MM.1S (cell line): ENCODE results near the gene GNB1.

Experiments used
- DNase-seq: peaks from one replicate; pipeline ENCODE4 v3.0.0-alpha.2; 2015
- H2AFZ ChIP-seq: fragments of 300-600 bp; sonication (generic); 2 replicates; pipeline ENCODE4 v1.6.0; 2016; ENCODE audit warnings: antibody characterized with exemption, low read length
- H3F3A ChIP-seq: fragments of 300-600 bp; sonication (generic); 2 replicates; pipeline ENCODE4 v1.6.1; 2016; ENCODE audit warnings: mild to moderate bottlenecking, antibody characterized with exemption, low read length, moderate library complexity, mixed read lengths; ENCODE audit not compliant: insufficient read depth
- H3K27ac ChIP-seq: fragments of 300-600 bp; sonication (generic); 2 replicates; pipeline ENCODE4 v1.5.1; 2016; ENCODE audit warnings: mild to moderate bottlenecking, low read length
- H3K27me3 ChIP-seq: fragments of 300-600 bp; sonication (generic); replicated peaks from 2 replicates; pipeline ENCODE4 v1.6.0; 2016; ENCODE audit warnings: low read length; ENCODE audit not compliant: insufficient read depth
- H3K36me3 ChIP-seq: fragments of 300-600 bp; sonication (generic); replicated peaks from 2 replicates; pipeline ENCODE4 v1.6.1; 2016; ENCODE audit warnings: mild to moderate bottlenecking, low read length, mixed read lengths; ENCODE audit not compliant: insufficient read depth
- H3K4me1 ChIP-seq: fragments of 300-600 bp; sonication (generic); 2 replicates; pipeline ENCODE4 v1.6.1; 2016; ENCODE audit warnings: low read length, mixed read lengths
- H3K4me2 ChIP-seq: fragments of 300-600 bp; sonication (generic); 2 replicates; pipeline ENCODE4 v1.6.0; 2016; ENCODE audit warnings: low read depth, low read length
- H3K4me3 ChIP-seq: fragments of 300-600 bp; sonication (generic); 2 replicates; pipeline ENCODE4 v1.5.1; 2016; ENCODE audit warnings: low read length, mixed read lengths
- H3K79me2 ChIP-seq: fragments of 300-600 bp; sonication (generic); 2 replicates; pipeline ENCODE4 v1.6.1; 2016; ENCODE audit warnings: mixed run types, low read length, mixed read lengths
- H3K9ac ChIP-seq: fragments of 300-600 bp; sonication (generic); 2 replicates; pipeline ENCODE4 v1.6.1; 2016; ENCODE audit warnings: low read length, mixed read lengths
- H3K9me2 ChIP-seq: fragments of 300-600 bp; sonication (generic); replicated peaks from 2 replicates; pipeline ENCODE4 v1.6.1; 2016; ENCODE audit warnings: mild to moderate bottlenecking, low read length, mixed read lengths; ENCODE audit not compliant: insufficient read depth
- H3K9me3 ChIP-seq: fragments of 300-600 bp; sonication (generic); replicated peaks from 2 replicates; pipeline ENCODE4 v1.6.1; 2016; ENCODE audit warnings: mild to moderate bottlenecking, low read length, mixed read lengths; ENCODE audit not compliant: insufficient read depth
- H4K20me1 ChIP-seq: fragments of 300-600 bp; sonication (generic); 2 replicates; pipeline ENCODE4 v1.6.1; 2016; ENCODE audit warnings: mild to moderate bottlenecking, low read length, moderate library complexity, mixed read lengths; ENCODE audit not compliant: insufficient read depth
- EZH2 ChIP-seq: fragments of 300-600 bp; sonication (generic); optimal IDR thresholded peaks from 2 replicates; pipeline ENCODE3; 2017; ENCODE audit warnings: low read depth, mild to moderate bottlenecking, antibody characterized with exemption, low read length, mixed read lengths
- EZH2phosphoT487 ChIP-seq: fragments of 300-600 bp; sonication (generic); IDR thresholded peaks from 2 replicates; pipeline ENCODE4 v1.6.1; 2018; ENCODE audit warnings: antibody characterized with exemption, low read length
- TF ChIP-seq, protein P1 (sequence below): fragments of 300-600 bp; sonication (generic); IDR thresholded peaks from 2 replicates; pipeline ENCODE4 v1.5.1; 2016; ENCODE audit warnings: antibody characterized with exemption, low read length, mixed read lengths

The GNB1 gene

DNA sequence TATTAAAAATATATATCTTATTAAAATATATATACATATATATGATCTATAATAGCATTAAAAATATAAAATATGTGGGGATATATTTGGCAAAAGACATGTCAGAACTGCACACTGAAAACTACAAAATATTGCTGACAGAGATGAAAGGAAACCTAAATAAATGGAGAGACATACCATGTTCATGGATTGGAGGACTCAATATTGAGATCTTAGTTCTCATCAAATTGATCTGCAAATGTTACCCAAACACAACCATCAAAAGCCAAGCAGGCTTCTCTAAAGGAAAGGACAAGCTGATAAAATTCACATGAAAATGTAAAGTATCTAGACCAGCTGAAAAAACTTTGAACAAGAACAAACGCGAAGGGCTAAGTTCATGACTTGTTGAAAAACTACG, 119.8 kb downstream of the GNB1 start:
- no peak overlapping the region for H2AFZ ChIP-seq
- no peaks in the 10 kb centered on the region for H3K9me3 ChIP-seq
- no peak overlapping the region for H3K4me2 ChIP-seq
- H4K20me1 ChIP-seq, result 0 out of 2 replicates have a peak, but pooled peaks cover 6% of the 10 kb centered on the region
- H3K27me3 ChIP-seq, result no peaks in the 10 kb centered on the region
- no peak for DNase-seq
- peaks cover 98% of the 10 kb centered on the region for H3K79me2 ChIP-seq
- H3K9ac ChIP-seq, result no peak overlapping the region
- no peaks in the 10 kb centered on the region for H3F3A ChIP-seq
- H3K9me2 ChIP-seq, result no peaks in the 10 kb centered on the region
- H3K4me3 ChIP-seq, result no peak overlapping the region
- no peak overlapping the region for H3K27ac ChIP-seq
- H3K4me1 ChIP-seq, result peaks cover 9% of the 10 kb centered on the region
- H3K36me3 ChIP-seq, result no peaks in the 10 kb centered on the region; the same call in none of the 2 replicates
- TF ChIP-seq EZH2phosphoT487 (no peak), EZH2 (no peak)
- TF ChIP-seq, protein P1, sequence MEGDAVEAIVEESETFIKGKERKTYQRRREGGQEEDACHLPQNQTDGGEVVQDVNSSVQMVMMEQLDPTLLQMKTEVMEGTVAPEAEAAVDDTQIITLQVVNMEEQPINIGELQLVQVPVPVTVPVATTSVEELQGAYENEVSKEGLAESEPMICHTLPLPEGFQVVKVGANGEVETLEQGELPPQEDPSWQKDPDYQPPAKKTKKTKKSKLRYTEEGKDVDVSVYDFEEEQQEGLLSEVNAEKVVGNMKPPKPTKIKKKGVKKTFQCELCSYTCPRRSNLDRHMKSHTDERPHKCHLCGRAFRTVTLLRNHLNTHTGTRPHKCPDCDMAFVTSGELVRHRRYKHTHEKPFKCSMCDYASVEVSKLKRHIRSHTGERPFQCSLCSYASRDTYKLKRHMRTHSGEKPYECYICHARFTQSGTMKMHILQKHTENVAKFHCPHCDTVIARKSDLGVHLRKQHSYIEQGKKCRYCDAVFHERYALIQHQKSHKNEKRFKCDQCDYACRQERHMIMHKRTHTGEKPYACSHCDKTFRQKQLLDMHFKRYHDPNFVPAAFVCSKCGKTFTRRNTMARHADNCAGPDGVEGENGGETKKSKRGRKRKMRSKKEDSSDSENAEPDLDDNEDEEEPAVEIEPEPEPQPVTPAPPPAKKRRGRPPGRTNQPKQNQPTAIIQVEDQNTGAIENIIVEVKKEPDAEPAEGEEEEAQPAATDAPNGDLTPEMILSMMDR, result no peak

DNA sequence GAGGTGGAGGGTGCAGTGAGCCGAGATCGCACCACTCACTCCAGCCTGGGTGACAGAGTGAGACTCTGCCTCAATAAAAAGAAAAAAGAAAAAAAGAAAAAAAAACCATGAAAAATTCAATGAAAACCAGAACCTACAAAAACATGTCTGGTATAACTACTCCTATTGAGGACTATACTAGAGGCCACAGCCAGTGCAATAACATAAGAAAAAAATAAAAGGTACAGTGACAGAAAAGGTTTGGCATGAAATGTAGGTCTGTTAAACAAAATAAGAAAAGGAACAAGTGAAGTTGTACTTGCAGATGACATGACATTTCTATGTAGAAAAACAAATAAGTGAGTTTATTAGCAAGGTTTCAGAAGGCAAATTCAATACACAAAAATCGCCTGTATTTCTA, 120.8 kb downstream of the GNB1 start:
- H3K9me3 ChIP-seq, result no peaks in the 10 kb centered on the region
- no peak overlapping the region for H3K9ac ChIP-seq
- H3K27ac ChIP-seq, result no peak overlapping the region
- H3K4me1 ChIP-seq, result no peaks in the 10 kb centered on the region
- peaks cover 98% of the 10 kb centered on the region for H3K79me2 ChIP-seq
- H4K20me1 ChIP-seq, result no peaks in the 10 kb centered on the region
- no peak overlapping the region for H2AFZ ChIP-seq
- no peak overlapping the region for H3K4me2 ChIP-seq
- no peaks in the 10 kb centered on the region for H3K9me2 ChIP-seq
- no peak for TF ChIP-seq EZH2
- TF ChIP-seq EZH2phosphoT487, result no peak
- TF ChIP-seq, protein P1, result no peak
- DNase-seq, result no peak
- no peaks in the 10 kb centered on the region for H3F3A ChIP-seq
- no peaks in the 10 kb centered on the region for H3K27me3 ChIP-seq
- H3K36me3 ChIP-seq, result no peaks in the 10 kb centered on the region; the same call in none of the 2 replicates
- H3K4me3 ChIP-seq, result no peak overlapping the region

DNA sequence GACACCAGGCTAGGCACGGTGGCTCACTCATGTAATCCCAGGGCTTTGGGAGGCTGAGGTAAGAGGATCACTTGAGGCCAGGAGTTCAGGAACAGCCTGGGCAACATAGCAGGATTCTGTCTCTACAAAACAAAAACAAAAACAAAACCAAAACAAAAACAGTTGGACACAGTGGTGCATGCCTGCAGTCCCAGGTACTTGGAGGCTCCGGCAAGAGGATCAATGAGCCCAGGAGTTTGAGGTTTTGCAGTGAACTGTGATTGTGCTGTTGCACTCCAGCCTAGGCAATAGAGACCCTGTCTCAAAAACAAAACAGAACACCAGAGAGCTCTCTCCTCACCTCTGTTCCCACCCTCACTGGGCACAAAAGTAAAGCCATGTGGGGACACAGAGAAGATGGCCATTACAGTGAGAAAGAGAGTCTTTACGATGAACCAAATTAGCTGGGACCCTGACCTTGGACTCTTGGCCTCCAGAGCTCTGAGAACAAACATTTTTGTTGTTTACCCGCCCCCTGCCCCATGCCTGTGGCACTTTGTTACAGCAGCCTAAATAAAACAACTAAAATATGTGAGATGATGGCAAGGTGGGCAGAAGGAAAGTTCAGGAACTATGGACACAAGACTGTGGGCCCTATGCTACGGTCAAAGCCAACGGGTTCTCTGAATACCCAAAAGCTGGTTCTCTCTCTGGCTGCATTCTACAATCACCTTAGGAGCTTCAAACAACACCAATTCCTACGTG, 122.5 kb downstream of the GNB1 start:
- Histone ChIP-seq H3K79me2 (peaks cover 98% of the 10 kb centered on the region), H3F3A (no peaks in the 10 kb centered on the region), H2AFZ (no peak overlapping the region), H3K27ac (no peak overlapping the region), H3K9me2 (no peaks in the 10 kb centered on the region), H3K4me2 (no peak overlapping the region), H3K9ac (no peak overlapping the region), H4K20me1 (no peaks in the 10 kb centered on the region), H3K4me3 (no peak overlapping the region), H3K4me1 (no peaks in the 10 kb centered on the region), H3K36me3 (no peaks in the 10 kb centered on the region; the same call in none of the 2 replicates), H3K9me3 (no peaks in the 10 kb centered on the region), H3K27me3 (no peaks in the 10 kb centered on the region)
- TF ChIP-seq, protein P1, result no peak
- TF ChIP-seq EZH2 (no peak), EZH2phosphoT487 (no peak)
- DNase-seq, result no peak
